Immature natural killer cell (primary cell): ENCODE data around the gene NLRC3. TPM values are rescaled to one million over a fixed set of nuclear protein-coding genes. Genes with fewer than 3 reads are reported as not detected.
"Not testable (repeated sequence)": the region's sequence is repeated elsewhere in the genome, so short reads cannot be mapped to it uniquely, and the experiment has no call there.

Experiments used
- DNase-seq, 3 donors: peaks; one replicate each; pipeline ENCODE4 v3.0.0; 2022; ENCODE audit warnings: mixed read lengths in 1 of 3
- H3K27ac Mint-ChIP-seq, 6 donors: one replicate each; pipeline ENCODE4 v1.8.0; 2020; ENCODE audit warnings: mixed read lengths in 6 of 6, mild to moderate bottlenecking in 5 of 6, inconsistent platforms in 4 of 6, moderate library complexity in 3 of 6
- H3K27me3 Mint-ChIP-seq, 3 donors: one replicate each; pipeline ENCODE4 v1.8.0; 2020 to 2021; ENCODE audit warnings: low read depth in 3 of 3, mild to moderate bottlenecking in 3 of 3, mixed read lengths in 3 of 3, moderate library complexity in 3 of 3, inconsistent platforms in 1 of 3
- H3K36me3 Mint-ChIP-seq, 3 donors: one replicate each; pipeline ENCODE4 v1.8.0; 2020; ENCODE audit warnings: mixed read lengths in 3 of 3, inconsistent platforms in 2 of 3, mild to moderate bottlenecking in 2 of 3
- H3K4me1 Mint-ChIP-seq, 2 donors: one replicate each; pipeline ENCODE4 v1.8.0; 2020; ENCODE audit warnings: inconsistent platforms in 2 of 2, mild to moderate bottlenecking in 2 of 2, mixed read lengths in 2 of 2, moderate library complexity in 1 of 2
- H3K4me3 Mint-ChIP-seq, 5 donors: one replicate each; pipeline ENCODE4 v1.8.0; 2020; ENCODE audit warnings: mild to moderate bottlenecking in 5 of 5, mixed read lengths in 5 of 5, inconsistent platforms in 3 of 5, moderate library complexity in 3 of 5
- H3K9me3 Mint-ChIP-seq, 6 donors: one replicate each; pipeline ENCODE4 v1.8.0; 2020; ENCODE audit warnings: mild to moderate bottlenecking in 6 of 6, mixed read lengths in 6 of 6, inconsistent platforms in 4 of 6, moderate library complexity in 3 of 6
- polyA plus RNA-seq, 3 donors: library from polyadenylated mRNA; unstranded; fragments of 300-500 nt; fragmentation: Illumina TruSeq; gene quantifications; one replicate each; pipeline ENCODE4 v1.2.3, GENCODE V29; 2021

NLRC3 gene
- polyA plus RNA-seq, result 10 to 100 TPM; 18.3 to 68.0 (median 24.9) TPM

DNA sequence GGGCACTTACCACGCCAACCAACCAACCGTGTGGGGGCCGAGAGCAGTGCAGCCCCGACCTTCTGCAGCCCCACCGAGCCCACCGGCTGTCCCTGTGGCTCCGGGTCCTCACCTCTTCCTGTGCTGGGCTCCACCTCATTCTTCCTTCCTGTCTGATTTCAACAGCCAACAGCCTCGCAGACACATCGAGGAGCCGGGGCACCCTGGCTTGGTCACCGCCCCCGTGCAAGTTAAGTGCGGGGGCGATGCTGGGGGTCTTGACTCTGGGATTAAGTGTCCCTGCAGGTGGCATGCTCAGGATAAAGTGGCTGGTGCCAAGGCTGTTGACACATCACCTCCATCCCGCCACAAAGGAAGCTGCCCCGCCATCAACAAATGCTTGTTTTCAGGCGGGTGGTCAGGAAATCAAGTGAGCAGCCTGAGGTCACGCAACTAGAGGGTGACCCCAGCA is at the start of gene NLRC3:
Gene NLRC3, minus strand, starts transcription at position 102 of the 451 bp plus-strand sequence. CDS start 12,367 bp downstream, outside the sequence.
- H3K27me3 Mint-ChIP-seq, result peaks cover 0 to 13% (median 7%) of the 10 kb centered on the region in 3 donors
- H3K27ac Mint-ChIP-seq, result peak within 1 kb of the TSS; percentile 94 to 100 (median 98)
- peak; percentile 70 to 72 (median 72) for DNase-seq
- H3K4me3 Mint-ChIP-seq, result peak within 1 kb of the TSS; percentile 93 to 99 (median 99)
- peaks cover 61 to 74% of the 10 kb centered on the region in 2 donors for H3K4me1 Mint-ChIP-seq
- no peaks in the 10 kb centered on the region for H3K9me3 Mint-ChIP-seq
- peaks cover 0 to 4% (median 0%) of the 10 kb centered on the region in 3 donors for H3K36me3 Mint-ChIP-seq

- Mint-ChIP-seq H3K27me3 (no peaks in the 10 kb centered on the region), H3K27ac (peak overlapping the region; percentile 75 to 92 (median 84)), H3K4me3 (peak overlapping the region in 4 of 5 donors; percentile 63 to 70 (median 66)), H3K9me3 (no peaks in the 10 kb centered on the region), H3K4me1 (peaks cover 28 to 42% of the 10 kb centered on the region in 2 donors), H3K36me3 (peaks cover 0 to 3% (median 0%) of the 10 kb centered on the region in 3 donors)
- peak; percentile 7 to 27 (median 23) for DNase-seq
Measured at GRCh38 chr16:3625911-3626732, 48.9 kb upstream of the NLRC3 start.

GRCh38 chr16:3625331-3625730 is 48.1 kb upstream of the NLRC3 start:
- Mint-ChIP-seq H3K36me3 (no peaks in the 10 kb centered on the region), H3K27ac (peak overlapping the region in 5 of 6 donors; percentile 63 to 92 (median 78)), H3K4me3 (peak overlapping the region in 1 of 5 donors; percentile 70), H3K9me3 (no peaks in the 10 kb centered on the region), H3K4me1 (peaks cover 28 to 43% of the 10 kb centered on the region in 2 donors), H3K27me3 (peaks cover 0 to 2% (median 0%) of the 10 kb centered on the region in 3 donors)
- DNase-seq, result no peak

- Mint-ChIP-seq H3K9me3 (no peaks in the 10 kb centered on the region), H3K27ac (peak overlapping the region in 2 of 6 donors; percentile 9 to 12), H3K36me3 (no peaks in the 10 kb centered on the region), H3K4me3 (no peak overlapping the region), H3K27me3 (peaks cover 0 to 2% (median 0%) of the 10 kb centered on the region in 3 donors), H3K4me1 (peaks cover 25 to 38% of the 10 kb centered on the region in 2 donors)
- DNase-seq, result no peak
Measured at GRCh38 chr16:3623642-3624041, 46.4 kb upstream of the NLRC3 start.

DNA sequence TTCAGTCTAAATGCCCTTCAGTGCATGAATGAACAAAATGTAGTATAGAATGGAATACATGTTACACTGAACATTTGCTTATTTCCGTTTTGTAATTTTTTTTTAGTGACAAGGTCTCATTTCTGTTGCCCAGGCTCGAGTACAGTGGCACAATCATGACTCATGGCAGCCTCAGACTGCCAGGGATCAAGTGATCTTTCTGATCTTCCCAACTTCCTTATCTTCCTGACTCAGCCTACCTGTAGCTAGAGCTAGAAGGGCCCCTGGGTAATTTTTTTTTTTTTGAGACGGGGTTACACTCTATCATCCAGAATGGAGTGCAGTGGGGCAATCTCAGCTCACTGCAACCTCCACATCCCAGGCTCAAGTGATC is 41.6 kb upstream of the NLRC3 start:
- peaks cover 22 to 45% of the 10 kb centered on the region in 2 donors for H3K4me1 Mint-ChIP-seq
- no peaks in the 10 kb centered on the region for H3K9me3 Mint-ChIP-seq
- no peak for DNase-seq
- H3K27me3 Mint-ChIP-seq, result peaks cover 0 to 2% (median 0%) of the 10 kb centered on the region in 3 donors
- no peak overlapping the region for H3K4me3 Mint-ChIP-seq
- H3K36me3 Mint-ChIP-seq, result peaks cover 0 to 6% (median 4%) of the 10 kb centered on the region in 3 donors
- peak overlapping the region in 2 of 6 donors; percentile 34 to 62 for H3K27ac Mint-ChIP-seq

- Mint-ChIP-seq H3K4me1 (peaks cover 47 to 66% of the 10 kb centered on the region in 2 donors), H3K36me3 (peaks cover 0 to 9% (median 9%) of the 10 kb centered on the region in 3 donors), H3K27ac (peak overlapping the region; percentile 63 to 93 (median 78)), H3K27me3 (peaks cover 2 to 10% (median 8%) of the 10 kb centered on the region in 3 donors), H3K9me3 (no peaks in the 10 kb centered on the region), H3K4me3 (peak overlapping the region; percentile 94 to 100 (median 99))
- no peak for DNase-seq
Measured at GRCh38 chr16:3612510-3613466, 35.6 kb upstream of the NLRC3 start.

- Mint-ChIP-seq H3K9me3 (no peaks in the 10 kb centered on the region), H3K27ac (peak within 1 kb of the TSS; percentile 93 to 100 (median 99)), H3K4me3 (peak within 1 kb of the TSS; percentile 94 to 100 (median 99)), H3K4me1 (peaks cover 48 to 57% of the 10 kb centered on the region in 2 donors), H3K27me3 (peaks cover 2 to 10% (median 8%) of the 10 kb centered on the region in 3 donors), H3K36me3 (peaks cover 4 to 13% (median 9%) of the 10 kb centered on the region in 3 donors)
- DNase-seq, result peak; percentile 94 to 96 (median 96)
Measured at GRCh38 chr16:3611146-3611975, 34.2 kb upstream of the NLRC3 start, which contains the start of gene SLX4. Gene SLX4 (minus strand): TSS chr16:3611606. CDS start chr16:3608964, 2,642 bp downstream.

GRCh38 chr16:3610698-3611145 is 33.5 kb upstream of the NLRC3 start:
- Mint-ChIP-seq H3K9me3 (no peaks in the 10 kb centered on the region), H3K4me3 (peak overlapping the region; percentile 88 to 100 (median 99)), H3K27me3 (peaks cover 2 to 10% (median 8%) of the 10 kb centered on the region in 3 donors), H3K36me3 (peaks cover 5 to 17% (median 13%) of the 10 kb centered on the region in 3 donors), H3K4me1 (peaks cover 46 to 56% of the 10 kb centered on the region in 2 donors), H3K27ac (peak overlapping the region; percentile 75 to 93 (median 84))
- no peak for DNase-seq

DNA sequence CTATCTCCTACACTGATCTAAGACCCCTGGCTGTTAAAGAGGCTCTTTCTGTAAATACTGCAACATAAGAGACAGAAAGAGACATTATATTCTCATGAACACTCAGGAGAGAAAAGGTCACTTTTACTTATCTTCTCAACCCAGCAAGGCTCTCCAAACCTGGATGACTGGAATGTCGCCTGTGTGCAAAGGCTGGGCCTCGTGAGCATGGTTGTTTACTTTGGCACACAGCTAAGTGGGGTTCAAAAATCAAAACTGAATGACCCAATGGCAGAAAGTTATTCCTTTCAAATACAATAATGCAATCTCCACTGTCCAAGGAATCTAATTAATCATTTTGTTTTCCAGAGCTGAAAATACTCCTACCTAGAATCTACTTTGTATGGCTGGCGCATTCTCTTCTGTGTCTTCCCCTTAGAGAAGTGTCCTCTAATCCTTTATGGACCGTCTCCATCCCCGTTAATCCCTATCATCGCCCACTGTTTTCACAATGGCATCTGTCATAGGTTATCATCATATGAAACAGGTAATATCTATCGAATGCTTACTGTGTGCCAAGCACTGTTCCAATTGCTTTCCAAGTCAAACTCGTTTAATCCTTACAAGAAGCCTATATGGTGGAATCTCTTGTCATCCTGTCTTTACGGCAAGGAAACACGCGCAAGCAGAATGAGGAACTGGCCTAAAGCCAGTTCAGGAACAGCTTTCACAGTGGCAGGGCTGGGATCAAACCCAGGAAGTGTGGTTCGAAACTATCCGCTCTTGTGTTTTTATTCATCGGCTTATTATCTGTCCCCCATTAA is 32.9 kb upstream of the NLRC3 start:
- Mint-ChIP-seq H3K4me3 (peak overlapping the region; percentile 88 to 100 (median 99)), H3K4me1 (peaks cover 41 to 49% of the 10 kb centered on the region in 2 donors), H3K36me3 (peaks cover 5 to 17% (median 10%) of the 10 kb centered on the region in 3 donors), H3K9me3 (no peaks in the 10 kb centered on the region), H3K27me3 (peaks cover 2 to 10% (median 8%) of the 10 kb centered on the region in 3 donors), H3K27ac (peak overlapping the region; percentile 75 to 93 (median 84))
- no peak for DNase-seq

DNA sequence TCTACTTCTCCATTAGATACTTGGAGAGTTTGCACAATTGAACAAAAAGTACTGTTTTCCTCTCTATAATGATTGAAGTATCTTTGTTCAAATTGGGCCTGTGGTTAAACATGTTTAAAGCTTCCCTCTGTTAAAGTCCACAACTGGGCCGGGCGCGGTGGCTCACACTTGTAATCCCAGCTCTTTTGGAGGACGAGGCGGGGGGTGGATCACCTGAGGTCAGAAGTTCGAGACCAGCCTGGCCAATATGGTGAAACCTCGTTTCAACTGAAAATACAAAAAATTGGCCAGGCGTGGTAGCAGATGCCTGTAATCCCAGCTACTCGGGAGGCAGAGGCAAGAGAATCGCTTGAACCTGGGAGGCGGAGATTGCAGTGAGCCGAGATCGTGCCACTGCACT is 31.8 kb upstream of the NLRC3 start:
- peak overlapping the region in 1 of 5 donors; percentile 8 for H3K4me3 Mint-ChIP-seq
- DNase-seq, H3K27me3 Mint-ChIP-seq, H3K27ac Mint-ChIP-seq, H3K9me3 Mint-ChIP-seq: not testable (repeated sequence)
- peaks cover 5 to 17% (median 13%) of the 10 kb centered on the region in 3 donors for H3K36me3 Mint-ChIP-seq
- peaks cover 33 to 38% of the 10 kb centered on the region in 2 donors for H3K4me1 Mint-ChIP-seq

GRCh38 chr16:3608069-3608468 is 30.9 kb upstream of the NLRC3 start:
- Mint-ChIP-seq H3K4me3 (no peak overlapping the region), H3K27ac (no peak overlapping the region), H3K27me3 (peaks cover 2 to 10% (median 8%) of the 10 kb centered on the region in 3 donors), H3K36me3 (peaks cover 9 to 21% (median 19%) of the 10 kb centered on the region in 3 donors), H3K9me3 (no peaks in the 10 kb centered on the region), H3K4me1 (peaks cover 27 to 32% of the 10 kb centered on the region in 2 donors)
- no peak for DNase-seq

DNA sequence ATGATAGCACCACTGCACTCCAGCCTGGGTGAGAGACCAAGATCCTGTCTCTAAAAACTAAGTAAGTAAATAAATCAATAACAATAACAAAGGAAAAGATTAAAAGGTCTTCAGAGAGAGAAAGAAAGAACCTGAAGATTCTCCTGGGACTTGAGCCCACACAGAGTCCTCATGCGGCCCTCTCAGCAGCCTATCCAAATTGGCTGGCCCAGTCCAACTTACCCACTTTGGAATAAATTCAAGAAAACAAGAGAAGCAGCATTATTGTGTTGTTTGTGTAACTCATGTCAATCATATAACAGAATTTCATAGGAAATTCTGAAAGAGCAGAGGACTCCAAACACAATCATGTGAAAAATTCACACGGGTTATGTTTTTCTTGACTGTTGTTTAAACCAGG is 30.4 kb upstream of the NLRC3 start:
- H3K9me3 Mint-ChIP-seq, result no peaks in the 10 kb centered on the region
- H3K27ac Mint-ChIP-seq, result no peak overlapping the region
- peaks cover 23 to 27% of the 10 kb centered on the region in 2 donors for H3K4me1 Mint-ChIP-seq
- peaks cover 11 to 20% (median 18%) of the 10 kb centered on the region in 3 donors for H3K36me3 Mint-ChIP-seq
- H3K27me3 Mint-ChIP-seq, result peaks cover 2 to 10% (median 8%) of the 10 kb centered on the region in 3 donors
- no peak overlapping the region for H3K4me3 Mint-ChIP-seq
- DNase-seq, result no peak
